HEK293T (cell line): Measurements from ENCODE around the gene RNF213.
"Not testable (repeated sequence)": the region's sequence is repeated elsewhere in the genome, so short reads cannot be mapped to it uniquely, and the experiment has no call there.

ENCODE experiments used
- CTCF ChIA-PET: fragments of 350-600 bp; formaldehyde crosslinking; extraction: SDS; loops from one replicate; lab custom pipeline; 2021; ENCODE audit warnings: antibody characterized with exemption, inconsistent platforms; lab: Yijun Ruan, JAX
- POLR2A ChIA-PET: fragments of 350-600 bp; formaldehyde crosslinking; extraction: SDS; loops from one replicate; lab custom pipeline; 2020; ENCODE audit warnings: antibody characterized with exemption, inconsistent platforms; lab: Yijun Ruan, JAX
- DNase-seq: peaks from one replicate; pipeline ENCODE4 v3.0.0; 2012; ENCODE audit warnings: mixed read lengths; ENCODE audit errors: extremely low spot score
- ARNT ChIP-seq: fragments of 450-650 bp; IDR thresholded peaks from 2 replicates; pipeline ENCODE4 v1.6.1; 2017; ENCODE audit warnings: mild to moderate bottlenecking
- BHLHE40 ChIP-seq: fragments of 450-650 bp; IDR thresholded peaks from 2 replicates; pipeline ENCODE4 v1.6.1; 2016; ENCODE audit warnings: mild to moderate bottlenecking, moderate library complexity, borderline replicate concordance
- CTBP1 ChIP-seq: fragments of 450-650 bp; IDR thresholded peaks from 2 replicates; pipeline ENCODE4 v1.6.1; 2016; ENCODE audit warnings: borderline replicate concordance
- ELF4 ChIP-seq: fragments of 450-650 bp; IDR thresholded peaks from 2 replicates; pipeline ENCODE4 v1.6.1; 2017; ENCODE audit warnings: antibody characterized with exemption
- FOXA1 ChIP-seq: fragments of 450-650 bp; IDR thresholded peaks from 2 replicates; pipeline ENCODE4 v1.6.1; 2016; ENCODE audit warnings: mild to moderate bottlenecking
- FOXK2 ChIP-seq: fragments of 450-650 bp; IDR thresholded peaks from 2 replicates; pipeline ENCODE4 v1.6.1; 2016; ENCODE audit warnings: mild to moderate bottlenecking
- FOXM1 ChIP-seq: fragments of 450-650 bp; IDR thresholded peaks from 2 replicates; pipeline ENCODE4 v1.6.1; 2017; ENCODE audit warnings: mild to moderate bottlenecking, borderline replicate concordance
- HDGF ChIP-seq: fragments of 450-650 bp; IDR thresholded peaks from 2 replicates; pipeline ENCODE4 v1.6.1; 2017; ENCODE audit warnings: antibody characterized with exemption, borderline replicate concordance
- L3MBTL2 ChIP-seq: fragments of 450-650 bp; conservative IDR thresholded peaks from 2 replicates; pipeline ENCODE4 v1.6.1; 2016; ENCODE audit warnings: mild to moderate bottlenecking
- LEF1 ChIP-seq: fragments of 450-650 bp; IDR thresholded peaks from 2 replicates; pipeline ENCODE4 v1.6.1; 2017; ENCODE audit warnings: mild to moderate bottlenecking, borderline replicate concordance
- NFRKB ChIP-seq: fragments of 450-650 bp; IDR thresholded peaks from 2 replicates; pipeline ENCODE4 v1.6.1; 2016; ENCODE audit warnings: mild to moderate bottlenecking, moderate library complexity
- PKNOX1 ChIP-seq: fragments of 450-650 bp; IDR thresholded peaks from 2 replicates; pipeline ENCODE4 v1.6.1; 2016
- SP1 ChIP-seq: fragments of 450-650 bp; IDR thresholded peaks from 2 replicates; pipeline ENCODE4 v1.6.1; 2017
- SUZ12 ChIP-seq: fragments of 450-650 bp; IDR thresholded peaks from 2 replicates; pipeline ENCODE4 v1.6.1; 2016; ENCODE audit warnings: mild to moderate bottlenecking
- TARDBP ChIP-seq: fragments of 450-650 bp; IDR thresholded peaks from 2 replicates; pipeline ENCODE4 v1.6.1; 2016
- ZNF384 ChIP-seq: fragments of 450-650 bp; IDR thresholded peaks from 2 replicates; pipeline ENCODE4 v1.6.1; 2016

RNF213 gene

GRCh38 chr17:80292521-80292971 lies 31.9 kb downstream of the RNF213 start:
- TF ChIP-seq ELF4, result no peak
- TF ChIP-seq FOXK2, result no peak
- no peak for TF ChIP-seq BHLHE40
- TF ChIP-seq SP1, result no peak
- no peak for TF ChIP-seq CTBP1
- TF ChIP-seq PKNOX1, result no peak
- no peak for TF ChIP-seq FOXA1
- no peak for TF ChIP-seq HDGF
- TF ChIP-seq NFRKB, result no peak
- CTCF ChIA-PET, result interaction anchor here (0.5 kb wide), 1 partner anchor 188 kb away, joined by 5 read pairs; no protein-coding TSS in a partner anchor
- POLR2A ChIA-PET, result interaction anchor here (1.0 to 1.2 kb wide), 2 partner anchors 9 to 14 kb away, joined by 3 read pairs; no protein-coding TSS in a partner anchor
- no peak for DNase-seq

- no peak for TF ChIP-seq FOXM1
- no peak for TF ChIP-seq FOXK2
- TF ChIP-seq ARNT, result no peak
- no peak for TF ChIP-seq BHLHE40
- TF ChIP-seq ELF4, result no peak
- no peak for DNase-seq
- POLR2A ChIA-PET, result no interaction called here
- CTCF ChIA-PET, result no interaction called here
These were observed 33.6 kb downstream of the RNF213 start for GRCh38 chr17:80294210-80294609.

GRCh38 chr17:80294653-80295052 lies 34.0 kb downstream of the RNF213 start:
- POLR2A ChIA-PET, result no interaction called here
- no peak for TF ChIP-seq LEF1
- TF ChIP-seq PKNOX1, result no peak
- TF ChIP-seq NFRKB, result no peak
- no peak for TF ChIP-seq ELF4
- TF ChIP-seq L3MBTL2, result no peak
- TF ChIP-seq SP1, result no peak
- no peak for TF ChIP-seq ARNT
- TF ChIP-seq ZNF384, result no peak
- no peak for TF ChIP-seq CTBP1
- TF ChIP-seq TARDBP, result no peak
- TF ChIP-seq HDGF, result no peak
- no peak for TF ChIP-seq BHLHE40
- no peak for TF ChIP-seq FOXK2
- TF ChIP-seq SUZ12, result no peak
- no peak for TF ChIP-seq FOXM1
- no peak for TF ChIP-seq FOXA1
- CTCF ChIA-PET, result no interaction called here
- no peak for DNase-seq

GRCh38 chr17:80295146-80295545 lies 34.5 kb downstream of the RNF213 start:
- ChIA-PET CTCF (interaction anchor here (0.9 kb wide), 1 partner anchor 613 kb away, joined by 4 read pairs; no protein-coding TSS in a partner anchor), POLR2A (no interaction called here)
- DNase-seq, result no peak
- TF ChIP-seq SP1, result no peak
- TF ChIP-seq HDGF, result no peak
- TF ChIP-seq FOXK2, result no peak
- TF ChIP-seq L3MBTL2, result no peak
- TF ChIP-seq NFRKB, result no peak
- no peak for TF ChIP-seq SUZ12
- TF ChIP-seq PKNOX1, result no peak
- TF ChIP-seq LEF1, result no peak
- TF ChIP-seq ZNF384, result no peak
- no peak for TF ChIP-seq FOXM1
- TF ChIP-seq FOXA1, result no peak
- TF ChIP-seq ELF4, result no peak
- no peak for TF ChIP-seq BHLHE40
- TF ChIP-seq ARNT, result no peak
- no peak for TF ChIP-seq TARDBP
- TF ChIP-seq CTBP1, result no peak

GRCh38 chr17:80295559-80295958 lies 34.9 kb downstream of the RNF213 start:
- no peak for TF ChIP-seq HDGF
- TF ChIP-seq FOXM1, result no peak
- TF ChIP-seq ELF4, result no peak
- no peak for TF ChIP-seq SUZ12
- no peak for TF ChIP-seq BHLHE40
- no peak for TF ChIP-seq L3MBTL2
- no peak for TF ChIP-seq CTBP1
- no peak for TF ChIP-seq TARDBP
- no peak for TF ChIP-seq FOXA1
- ChIA-PET CTCF (interaction anchor here (0.9 kb wide), 1 partner anchor 612 kb away, joined by 4 read pairs; no protein-coding TSS in a partner anchor), POLR2A (no interaction called here)
- DNase-seq, result no peak

- TF ChIP-seq NFRKB, result no peak
- POLR2A ChIA-PET, result no interaction called here
- no peak for DNase-seq
- CTCF ChIA-PET, result no interaction called here
These were observed 35.6 kb downstream of the RNF213 start for GRCh38 chr17:80296221-80296620.

GRCh38 chr17:80297996-80298560 lies 37.4 kb downstream of the RNF213 start:
- no peak for DNase-seq
- POLR2A ChIA-PET, result no interaction called here
- CTCF ChIA-PET, result interaction anchor here (1.2 kb wide), 1 partner anchor 14 kb away, joined by 3 read pairs; no protein-coding TSS in a partner anchor
- no peak for TF ChIP-seq FOXM1
- TF ChIP-seq ZNF384, result no peak
- TF ChIP-seq NFRKB, result no peak
- no peak for TF ChIP-seq CTBP1
- no peak for TF ChIP-seq FOXK2
- no peak for TF ChIP-seq TARDBP
- TF ChIP-seq LEF1, result no peak
- TF ChIP-seq L3MBTL2, result no peak
- TF ChIP-seq HDGF, result no peak

GRCh38 chr17:80299350-80300100 lies 38.9 kb downstream of the RNF213 start:
- POLR2A ChIA-PET, result not testable (repeated sequence)

GRCh38 chr17:80300756-80301155 lies 40.1 kb downstream of the RNF213 start:
- DNase-seq, POLR2A ChIA-PET, CTCF ChIA-PET: not testable (repeated sequence)

More at GRCh38 chr17:80299350-80300100, 38.9 kb downstream of the RNF213 start:
- not testable (repeated sequence) for DNase-seq
- CTCF ChIA-PET, result interaction anchor here (1.0 kb wide), 1 partner anchor 15 kb away, joined by 3 read pairs; no protein-coding TSS in a partner anchor
